Endometrial microvascular endothelial cells (primary cell): ENCODE measurements around the gene SH3YL1. TPM values are rescaled to one million over a fixed set of nuclear protein-coding genes. Genes with fewer than 3 reads are reported as not detected.

Source experiments
- in situ Hi-C: cut with HindIII; loops from 2 replicates; pipeline ENCODE4 v1.10.0; 2017; ENCODE audit warnings: low sequenced_read_pairs, low pct_unique_long_range_greater_than_20kb; ENCODE audit errors: inconsistent ontology term
- total RNA-seq: library from RNA; depleted of rRNA; stranded (reverse); fragments of >200 nt; gene quantifications from one replicate; pipeline ENCODE4 v1.2.3, GENCODE V29; 2015; ENCODE audit errors: inconsistent ontology term

Gene SH3YL1
- total RNA-seq, 1 donor from 2014 or later, result 15.2 TPM

DNA sequence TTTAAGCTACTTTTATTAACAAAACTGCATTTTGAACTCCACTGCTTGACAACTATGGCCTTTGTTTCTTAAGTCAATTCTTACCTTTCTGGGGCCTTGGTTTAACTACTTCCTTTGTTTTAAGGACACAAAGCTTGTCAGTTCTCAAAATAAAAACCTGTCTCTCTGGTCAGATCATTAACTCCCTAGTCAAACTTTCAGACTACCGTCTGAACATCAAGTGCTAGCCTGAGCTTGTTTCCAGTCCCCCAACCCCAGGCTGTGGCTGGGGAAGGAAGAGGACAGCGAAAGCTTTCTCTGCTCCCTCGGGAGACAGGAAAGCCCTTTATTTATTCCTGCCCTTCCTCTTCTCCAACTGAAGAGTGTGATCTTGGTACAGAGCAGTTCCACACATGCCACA, 1.7 kb downstream of the SH3YL1 start:
- in situ Hi-C loops, result no loop called here

DNA sequence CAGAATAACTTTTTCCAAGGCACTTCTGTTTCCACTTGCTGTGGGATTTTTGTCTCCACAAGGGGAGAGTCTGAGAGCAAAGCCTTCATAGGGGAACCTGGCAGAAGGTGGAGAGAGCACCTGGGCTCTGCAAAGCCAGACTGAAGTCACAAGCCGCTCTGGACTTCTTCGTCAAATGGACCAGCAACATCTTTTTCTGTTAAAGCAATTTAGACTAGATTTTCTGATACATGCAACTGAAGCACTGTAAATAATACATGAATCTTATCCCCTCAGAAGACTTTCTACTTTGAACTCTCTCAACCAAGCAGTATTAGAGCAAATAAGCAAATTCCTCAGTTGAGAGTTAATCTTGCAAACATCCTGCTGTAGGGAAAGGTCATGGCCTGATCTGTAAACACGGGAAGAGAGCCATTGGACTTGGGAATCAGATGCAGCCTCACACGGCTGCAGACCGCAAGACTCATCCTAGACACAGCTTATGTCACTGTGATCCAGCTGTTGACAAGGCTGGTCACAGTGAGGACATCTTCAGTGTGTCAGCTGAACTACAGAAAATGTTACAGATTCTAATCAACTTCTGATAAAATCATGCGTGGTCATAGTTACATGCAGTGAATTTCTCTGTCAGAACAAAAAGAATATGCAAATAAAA, 3.2 kb downstream of the SH3YL1 start:
- in situ Hi-C loops, result no loop called here

GRCh38 chr2:259789-260331, 4.0 kb downstream of the SH3YL1 start:
- in situ Hi-C loops, result no loop called here

DNA sequence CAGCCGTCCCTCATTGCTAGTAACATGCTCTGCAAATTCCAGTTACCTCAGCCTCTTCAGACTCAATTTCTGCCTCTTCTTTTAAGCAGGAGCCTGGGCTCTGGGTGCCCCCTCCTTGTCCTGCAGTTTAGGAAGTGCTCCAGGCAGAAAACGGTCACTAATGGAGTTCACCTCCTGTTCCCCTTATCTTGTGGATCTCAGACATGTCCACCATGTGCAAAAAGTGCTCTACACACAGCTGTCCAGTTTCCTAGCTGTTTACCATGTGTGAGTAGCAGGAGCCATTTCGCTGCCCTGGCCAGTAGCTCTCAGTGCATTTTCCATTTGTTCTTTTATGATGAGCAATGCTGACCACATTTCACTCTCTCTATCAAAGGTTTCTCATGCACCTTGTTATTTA, 4.9 kb downstream of the SH3YL1 start:
- in situ Hi-C loops, result no loop called here

- in situ Hi-C loops, result no loop called here
Measured at GRCh38 chr2:257842-258241, 6.0 kb downstream of the SH3YL1 start.

GRCh38 chr2:257429-257828, 6.4 kb downstream of the SH3YL1 start:
- in situ Hi-C loops, result no loop called here

- in situ Hi-C loops, result no loop called here
Measured at GRCh38 chr2:256094-256493, 7.7 kb downstream of the SH3YL1 start.

DNA sequence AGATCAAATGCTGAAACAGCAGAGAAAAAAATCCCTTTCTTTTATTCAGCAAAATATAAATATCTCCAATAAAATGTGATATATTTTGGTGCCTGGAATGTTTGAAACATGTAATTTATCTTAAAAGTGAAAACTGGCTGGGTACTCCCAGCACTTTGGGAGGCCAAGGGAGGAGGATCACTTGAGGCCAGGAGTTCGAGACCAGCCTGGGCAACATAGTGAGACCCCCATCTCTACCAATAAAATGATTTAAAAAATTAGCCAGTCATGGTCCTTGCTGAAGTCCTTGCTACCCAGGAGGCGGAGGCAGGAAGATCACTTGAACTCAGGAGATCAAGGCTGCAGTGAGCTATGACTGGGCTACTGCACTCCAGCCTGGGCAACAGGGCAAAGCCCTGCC, 8.6 kb downstream of the SH3YL1 start:
- in situ Hi-C loops, result no loop called here

DNA sequence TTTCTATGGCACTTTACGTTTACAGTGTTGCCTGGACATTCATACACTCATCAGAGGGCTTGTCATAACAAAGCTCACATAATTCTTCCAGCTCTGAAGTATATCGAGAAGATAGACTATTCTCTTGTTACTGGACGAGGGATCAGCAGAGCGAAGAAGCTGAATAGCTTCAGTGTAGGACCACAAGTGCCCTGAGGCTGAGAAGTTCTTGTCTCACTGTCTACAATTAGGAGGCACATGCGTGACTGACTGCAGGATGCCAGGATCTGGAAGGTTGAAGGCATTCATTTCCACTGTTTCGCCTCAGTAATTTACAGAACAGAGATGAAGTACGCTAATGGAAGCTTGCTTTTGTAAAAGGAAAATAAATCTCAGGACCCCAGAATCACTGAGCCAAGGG, 9.6 kb downstream of the SH3YL1 start:
- in situ Hi-C loops, result no loop called here

- in situ Hi-C loops, result no loop called here
Measured at GRCh38 chr2:253202-253638, 10.6 kb downstream of the SH3YL1 start.

DNA sequence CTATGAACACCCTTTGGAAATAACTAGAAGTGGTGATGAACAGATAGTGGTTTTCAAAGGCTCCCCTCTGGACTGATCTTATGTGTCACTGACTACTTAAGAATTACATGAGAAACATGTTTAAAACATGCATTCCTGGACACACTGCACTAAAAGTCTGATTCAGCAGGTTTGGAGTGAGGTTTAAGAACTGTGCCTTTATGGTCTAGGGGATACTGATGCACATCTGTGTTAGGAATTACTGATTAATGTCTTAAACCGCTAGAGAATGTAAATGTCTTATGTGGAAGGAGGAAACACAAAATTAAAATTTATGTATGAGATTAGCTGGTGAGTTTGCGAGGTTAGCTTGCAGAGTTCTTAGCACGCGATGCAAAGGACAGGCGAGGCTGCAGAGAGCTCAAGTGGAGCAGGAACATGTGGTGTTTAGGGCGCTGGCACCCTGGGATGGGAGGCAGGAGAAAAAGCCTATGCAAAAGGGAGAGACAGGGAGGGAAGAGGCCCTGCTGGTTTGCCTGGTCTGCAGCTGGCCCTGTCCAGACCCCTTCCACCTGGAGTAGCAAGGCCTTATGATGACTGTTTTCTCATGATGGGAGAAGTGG, 11.7 kb downstream of the SH3YL1 start:
- in situ Hi-C loops, result no loop called here

DNA sequence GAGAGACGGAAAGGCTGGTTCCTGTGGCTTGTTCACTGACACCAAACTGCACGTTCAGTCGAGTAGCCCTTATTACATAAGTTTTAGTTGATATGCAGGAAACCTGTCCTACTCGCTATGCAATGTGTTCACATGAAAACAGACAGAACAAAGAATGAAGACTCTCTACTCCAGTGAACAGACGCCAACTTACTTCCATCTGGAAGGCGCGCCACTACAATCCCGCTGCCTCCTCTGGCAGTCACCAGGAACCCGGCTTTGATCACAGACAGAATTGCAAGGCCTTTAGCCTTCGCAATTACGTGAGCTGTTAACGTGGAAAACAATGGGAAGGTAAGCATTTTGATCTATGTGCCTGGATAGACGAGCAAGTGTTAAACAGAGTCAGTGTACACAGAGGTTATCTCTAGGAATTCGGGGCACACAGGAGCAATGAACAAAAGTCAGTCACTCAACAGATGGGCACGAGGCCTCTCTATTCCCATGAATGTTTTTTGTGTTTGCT, 14.2 kb downstream of the SH3YL1 start:
- in situ Hi-C loops, result no loop called here

DNA sequence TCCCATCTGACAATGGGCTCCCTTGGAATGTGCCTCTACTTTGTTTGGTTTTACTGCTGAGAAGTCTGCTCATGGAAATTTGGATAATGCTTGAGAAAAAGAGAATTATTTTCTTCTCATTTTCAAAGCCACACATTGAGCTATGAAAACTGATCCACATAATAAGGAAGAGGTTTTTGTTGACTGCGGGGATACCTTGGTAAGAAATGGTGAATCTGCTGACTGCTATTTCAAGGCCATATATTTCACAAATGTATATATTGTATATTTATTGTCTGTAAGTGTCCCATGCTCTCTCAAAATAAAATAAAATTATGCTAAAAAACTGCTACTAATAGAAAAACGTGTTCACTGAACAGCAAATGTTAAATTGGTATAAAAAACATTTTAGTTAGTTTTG, 15.1 kb downstream of the SH3YL1 start:
- in situ Hi-C loops, result no loop called here

- in situ Hi-C loops, result no loop called here
Measured at GRCh38 chr2:246489-247144, 17.2 kb downstream of the SH3YL1 start.

DNA sequence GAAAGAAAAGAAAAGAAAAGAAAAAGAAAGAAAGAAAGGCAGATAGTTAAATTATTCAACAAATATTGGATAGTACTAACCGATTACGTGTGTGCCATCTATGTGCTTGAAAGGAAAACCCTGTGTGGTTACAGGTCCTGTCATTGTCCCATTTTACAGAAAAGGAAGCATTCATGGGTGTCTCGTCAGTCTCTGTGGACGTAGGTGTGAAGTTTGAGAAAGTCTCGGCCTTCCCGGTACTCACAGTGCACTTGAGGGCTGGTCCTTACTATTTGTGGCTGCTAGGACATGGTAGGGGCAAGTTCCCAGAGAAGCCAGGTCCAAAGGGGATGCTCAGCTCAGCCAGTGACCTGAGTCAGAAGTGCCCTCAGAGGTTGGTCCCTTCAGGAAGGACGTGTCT, 19.3 kb downstream of the SH3YL1 start:
- in situ Hi-C loops, result no loop called here

DNA sequence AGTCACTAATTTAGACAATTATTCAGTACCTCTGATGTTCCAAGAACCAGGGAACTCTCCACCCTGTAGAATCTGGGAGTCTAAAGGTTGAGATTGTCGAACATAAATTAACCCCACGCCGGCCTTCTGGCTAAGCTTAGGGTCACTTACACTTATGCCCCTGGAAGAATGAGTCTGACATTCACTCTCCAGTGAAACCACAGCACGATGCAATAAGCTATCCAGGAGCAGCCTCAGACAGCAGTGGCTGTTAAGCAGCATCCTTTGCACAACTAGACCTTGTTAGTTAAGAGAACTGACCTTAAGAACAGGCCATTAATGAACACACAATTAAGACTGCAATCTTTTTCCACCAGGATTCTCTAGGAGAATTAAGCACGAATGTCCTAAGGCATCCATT, 25.0 kb downstream of the SH3YL1 start:
- in situ Hi-C loops, result no loop called here

DNA sequence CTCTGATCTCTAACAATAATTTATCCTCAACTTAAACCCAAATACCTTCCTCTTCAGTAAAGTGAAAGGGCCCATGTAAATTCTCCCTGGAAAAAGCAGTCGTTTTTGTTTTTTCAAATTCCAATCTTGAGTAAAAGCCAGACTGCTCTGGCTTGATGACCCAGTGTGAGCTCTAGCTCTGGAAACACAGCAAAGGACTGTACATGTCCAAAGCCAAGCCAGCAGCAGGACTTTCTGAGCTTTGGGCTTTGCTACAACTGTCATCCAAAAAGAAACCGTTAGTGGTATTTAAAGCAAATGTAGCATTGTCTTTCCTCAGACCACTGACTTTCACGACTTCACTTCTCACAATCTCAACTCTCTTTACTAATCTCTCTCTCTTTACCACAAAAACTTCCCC, 25.4 kb downstream of the SH3YL1 start:
- in situ Hi-C loops, result no loop called here

DNA sequence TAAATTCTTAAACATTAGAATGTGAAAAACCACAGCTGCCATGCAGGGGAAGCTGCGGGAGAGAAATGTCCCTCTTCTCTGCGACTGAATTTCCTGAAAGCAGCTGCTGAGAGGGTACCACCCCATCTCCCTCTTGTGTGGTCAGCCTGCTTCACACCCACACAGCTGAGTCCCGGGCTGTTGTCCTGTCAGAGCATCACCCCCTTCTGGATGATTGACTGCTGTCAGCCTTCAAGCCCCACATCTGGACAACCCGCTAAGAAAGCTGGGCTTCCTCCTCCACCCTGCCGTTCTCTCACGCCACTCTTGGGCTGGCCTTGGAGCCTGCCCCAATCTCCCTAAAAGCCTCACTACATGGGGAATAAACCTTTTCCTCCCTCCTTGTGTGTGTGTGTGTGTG, 26.0 kb downstream of the SH3YL1 start:
- in situ Hi-C loops, result no loop called here

- in situ Hi-C loops, result no loop called here
Measured at GRCh38 chr2:236993-237539, 26.8 kb downstream of the SH3YL1 start.

GRCh38 chr2:234421-234820, 29.4 kb downstream of the SH3YL1 start:
- in situ Hi-C loops, result no loop called here
